ENCODE measurements around the gene GLIS1. TPM values are rescaled to one million over a fixed set of nuclear protein-coding genes. Genes with fewer than 3 reads are reported as not detected.

Gene GLIS1
- total and polyA plus RNA-seq, 8 donors = 0.06 to 0.26 (median 0.13) TPM; not detected in 4

DNA sequence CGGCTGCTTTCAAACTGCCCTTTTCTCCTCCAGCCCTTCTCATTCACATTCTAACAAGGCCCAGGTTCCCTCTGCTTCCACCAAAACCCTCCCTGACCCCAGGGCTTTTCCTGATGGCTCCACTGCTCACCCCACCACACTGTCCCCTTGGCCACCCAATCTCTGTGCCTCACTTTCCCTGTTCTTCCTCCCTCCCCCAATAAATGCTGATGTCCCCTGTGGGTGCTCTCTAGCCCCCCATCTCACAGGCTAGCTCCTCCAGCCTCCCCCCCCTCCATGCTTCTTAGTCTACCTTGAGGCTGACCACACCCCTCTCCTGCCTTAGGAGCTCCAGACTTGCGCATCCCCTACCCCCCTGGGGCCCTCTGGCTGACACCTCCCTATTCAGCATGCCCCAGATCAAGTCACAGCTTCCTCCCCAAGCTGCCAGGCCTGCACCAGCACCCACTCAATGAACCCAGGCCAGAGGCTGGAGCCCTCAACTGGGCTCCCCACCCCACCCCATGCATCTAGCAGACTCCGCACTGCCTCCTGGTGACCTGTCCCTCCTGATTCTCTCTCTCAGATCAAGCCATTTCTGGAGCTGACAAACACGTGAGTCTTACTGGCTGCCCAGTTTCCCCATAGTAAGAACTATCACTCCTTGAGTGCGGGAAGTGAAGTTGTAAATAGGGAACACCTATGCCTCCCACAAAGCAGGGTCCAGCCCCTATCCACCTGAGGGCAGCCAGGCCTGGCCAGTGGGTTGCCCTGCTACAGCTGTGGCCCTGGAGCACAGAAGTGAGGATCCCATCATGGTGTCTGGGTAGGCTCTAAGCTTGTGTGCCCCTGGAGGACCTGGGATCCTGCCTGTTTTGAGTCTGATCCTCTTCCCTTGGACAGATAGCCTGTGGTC, 161.9 kb downstream of the GLIS1 start:
- intact Hi-C loops (cut with DNase I) = no loop called here
- TF ChIP-seq, protein P1, sequence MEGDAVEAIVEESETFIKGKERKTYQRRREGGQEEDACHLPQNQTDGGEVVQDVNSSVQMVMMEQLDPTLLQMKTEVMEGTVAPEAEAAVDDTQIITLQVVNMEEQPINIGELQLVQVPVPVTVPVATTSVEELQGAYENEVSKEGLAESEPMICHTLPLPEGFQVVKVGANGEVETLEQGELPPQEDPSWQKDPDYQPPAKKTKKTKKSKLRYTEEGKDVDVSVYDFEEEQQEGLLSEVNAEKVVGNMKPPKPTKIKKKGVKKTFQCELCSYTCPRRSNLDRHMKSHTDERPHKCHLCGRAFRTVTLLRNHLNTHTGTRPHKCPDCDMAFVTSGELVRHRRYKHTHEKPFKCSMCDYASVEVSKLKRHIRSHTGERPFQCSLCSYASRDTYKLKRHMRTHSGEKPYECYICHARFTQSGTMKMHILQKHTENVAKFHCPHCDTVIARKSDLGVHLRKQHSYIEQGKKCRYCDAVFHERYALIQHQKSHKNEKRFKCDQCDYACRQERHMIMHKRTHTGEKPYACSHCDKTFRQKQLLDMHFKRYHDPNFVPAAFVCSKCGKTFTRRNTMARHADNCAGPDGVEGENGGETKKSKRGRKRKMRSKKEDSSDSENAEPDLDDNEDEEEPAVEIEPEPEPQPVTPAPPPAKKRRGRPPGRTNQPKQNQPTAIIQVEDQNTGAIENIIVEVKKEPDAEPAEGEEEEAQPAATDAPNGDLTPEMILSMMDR (IDR thresholded peaks at IDR 0.05) = no peak
- Histone ChIP-seq H3K27me3 (no peaks in the 10 kb centered on the region), H3K4me3 (no peak overlapping the region), H3K4me1 (no peaks in the 10 kb centered on the region), H3K9me3 (no peaks in the 10 kb centered on the region), H3K36me3 (no peaks in the 10 kb centered on the region), H3K27ac (no peak overlapping the region)
- peak in 1 of 6 donors; percentile 20 for DNase-seq
- FAIRE-seq = no peak
- WGBS, 2 donors = 88 to 96% methylated on average over 5 of the region's 5 CpGs
- ATAC-seq = no peak

DNA sequence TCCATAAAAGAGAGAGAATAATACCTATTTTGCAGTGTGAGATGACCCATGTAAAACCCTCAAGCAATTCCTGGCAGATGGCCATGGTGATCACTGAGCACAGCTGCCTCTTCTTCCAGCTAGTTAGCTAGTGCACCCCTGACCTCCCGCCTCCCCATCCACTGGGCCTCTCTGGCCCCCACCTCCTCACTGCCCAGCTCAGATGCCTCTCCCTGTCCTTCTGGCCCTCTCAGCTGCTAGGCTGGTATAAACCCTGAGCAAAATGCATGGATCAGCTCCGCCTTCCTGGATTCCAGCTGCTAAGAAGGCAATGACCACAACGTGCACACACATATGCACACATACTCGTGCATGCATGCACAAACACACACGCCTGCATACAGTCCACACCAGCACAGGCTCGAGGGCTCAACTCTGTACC, 162.6 kb downstream of the GLIS1 start:
- no peaks in the 10 kb centered on the region for H3K4me1 ChIP-seq
- peak in 1 of 6 donors; percentile 28 for DNase-seq
- TF ChIP-seq, protein P1 (IDR thresholded peaks at IDR 0.05) = no peak
- no peaks in the 10 kb centered on the region for H3K36me3 ChIP-seq
- no peak overlapping the region for H3K4me3 ChIP-seq
- no peaks in the 10 kb centered on the region for H3K27me3 ChIP-seq
- 70 to 78% methylated on average over 6 of the region's 6 CpGs for WGBS, 2 donors
- H3K27ac ChIP-seq = no peak overlapping the region
- H3K9me3 ChIP-seq = no peaks in the 10 kb centered on the region
- intact Hi-C loops (cut with DNase I) = no loop called here
- no peak for ATAC-seq
- FAIRE-seq = no peak

DNA sequence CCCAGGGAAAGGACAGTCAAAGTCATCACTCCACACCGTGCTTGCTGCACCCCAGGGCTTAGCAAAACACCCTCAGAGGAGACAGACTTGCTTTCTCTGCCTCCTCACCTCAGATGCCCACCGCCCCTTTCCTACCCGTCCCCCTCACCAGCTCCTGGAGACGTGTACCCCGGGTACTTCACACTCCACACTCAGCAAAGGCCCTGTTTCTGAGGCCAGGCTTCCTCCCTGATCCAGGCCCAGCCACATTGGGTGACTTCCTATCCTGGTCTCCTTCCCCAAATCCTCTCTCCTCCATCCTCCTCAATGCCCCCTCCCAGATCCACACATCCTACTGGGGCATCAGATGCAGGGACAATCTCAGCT, 163.0 kb downstream of the GLIS1 start:
- H3K27ac ChIP-seq = no peak overlapping the region
- no peak overlapping the region for H3K4me3 ChIP-seq
- ATAC-seq (no peak), FAIRE-seq (no peak), DNase-seq (no peak)
- TF ChIP-seq, protein P1 (IDR thresholded peaks at IDR 0.05) = no peak
- no peaks in the 10 kb centered on the region for H3K4me1 ChIP-seq
- WGBS, 2 donors = 78 to 93% methylated on average over 5 of the region's 5 CpGs
- H3K27me3 ChIP-seq = no peaks in the 10 kb centered on the region
- intact Hi-C loops (cut with DNase I) = no loop called here
- no peaks in the 10 kb centered on the region for H3K9me3 ChIP-seq
- H3K36me3 ChIP-seq = no peaks in the 10 kb centered on the region

DNA sequence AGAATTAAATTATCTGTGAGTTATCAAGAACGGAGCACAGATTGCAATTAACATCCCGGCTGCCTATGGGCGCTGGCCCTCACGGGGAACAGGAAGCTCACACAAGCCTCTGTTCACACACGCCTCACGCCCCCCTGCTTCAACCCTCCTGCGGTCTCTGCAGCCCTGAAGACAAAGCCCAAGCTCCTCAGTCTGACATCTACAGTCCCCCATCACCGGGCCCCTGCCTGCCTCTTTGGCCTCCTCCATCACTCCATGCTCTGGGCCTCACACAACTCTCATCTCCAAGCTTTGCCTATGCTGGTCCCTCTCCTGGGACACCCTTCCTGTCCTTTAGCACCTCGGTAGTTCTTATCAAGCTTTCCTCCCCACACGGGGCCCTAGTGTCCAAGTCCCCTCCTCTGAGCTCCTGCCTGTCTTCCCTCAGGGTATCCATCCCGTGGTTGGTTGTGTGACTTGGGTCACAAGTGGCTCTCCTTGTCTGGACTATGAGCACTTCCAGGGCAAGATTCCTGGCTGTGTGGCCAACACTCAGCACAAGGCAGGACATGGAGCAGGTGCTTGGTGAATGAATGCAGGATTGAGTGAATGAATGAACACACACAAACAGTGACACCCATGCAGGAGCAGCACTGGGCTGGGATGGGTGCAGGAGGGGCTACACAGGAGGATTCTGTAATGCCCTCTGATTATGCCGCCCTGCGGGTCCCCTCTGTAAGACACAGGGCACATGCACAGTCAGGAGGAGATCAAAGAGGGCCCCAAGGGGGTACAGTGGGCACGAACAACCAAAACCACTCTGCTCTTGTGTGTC, 163.6 kb downstream of the GLIS1 start:
- no peaks in the 10 kb centered on the region for H3K36me3 ChIP-seq
- ATAC-seq (no peak), DNase-seq (peak in 1 of 6 donors; percentile 47), FAIRE-seq (no peak)
- intact Hi-C loops (cut with DNase I) = no loop called here
- no peaks in the 10 kb centered on the region for H3K4me1 ChIP-seq
- H3K4me3 ChIP-seq = no peak overlapping the region
- 76 to 81% methylated on average over 14 of the region's 14 CpGs for WGBS, 2 donors
- TF ChIP-seq, protein P1 (IDR thresholded peaks at IDR 0.05) = no peak
- no peak overlapping the region for H3K27ac ChIP-seq
- H3K27me3 ChIP-seq = no peaks in the 10 kb centered on the region
- H3K9me3 ChIP-seq = no peaks in the 10 kb centered on the region
